HG03139 (cell line): Measurements from ENCODE around the gene GPER1.
"Not testable (repeated sequence)": the region's sequence is repeated elsewhere in the genome, so short reads cannot be mapped to it uniquely, and the experiment has no call there.

ENCODE experiments used
- ATAC-seq: cut with Tn5 transposase; IDR thresholded peaks from one replicate; pipeline ENCODE4 v1.9.1; 2021; ENCODE audit not compliant: unreplicated experiment

GPER1 gene

DNA sequence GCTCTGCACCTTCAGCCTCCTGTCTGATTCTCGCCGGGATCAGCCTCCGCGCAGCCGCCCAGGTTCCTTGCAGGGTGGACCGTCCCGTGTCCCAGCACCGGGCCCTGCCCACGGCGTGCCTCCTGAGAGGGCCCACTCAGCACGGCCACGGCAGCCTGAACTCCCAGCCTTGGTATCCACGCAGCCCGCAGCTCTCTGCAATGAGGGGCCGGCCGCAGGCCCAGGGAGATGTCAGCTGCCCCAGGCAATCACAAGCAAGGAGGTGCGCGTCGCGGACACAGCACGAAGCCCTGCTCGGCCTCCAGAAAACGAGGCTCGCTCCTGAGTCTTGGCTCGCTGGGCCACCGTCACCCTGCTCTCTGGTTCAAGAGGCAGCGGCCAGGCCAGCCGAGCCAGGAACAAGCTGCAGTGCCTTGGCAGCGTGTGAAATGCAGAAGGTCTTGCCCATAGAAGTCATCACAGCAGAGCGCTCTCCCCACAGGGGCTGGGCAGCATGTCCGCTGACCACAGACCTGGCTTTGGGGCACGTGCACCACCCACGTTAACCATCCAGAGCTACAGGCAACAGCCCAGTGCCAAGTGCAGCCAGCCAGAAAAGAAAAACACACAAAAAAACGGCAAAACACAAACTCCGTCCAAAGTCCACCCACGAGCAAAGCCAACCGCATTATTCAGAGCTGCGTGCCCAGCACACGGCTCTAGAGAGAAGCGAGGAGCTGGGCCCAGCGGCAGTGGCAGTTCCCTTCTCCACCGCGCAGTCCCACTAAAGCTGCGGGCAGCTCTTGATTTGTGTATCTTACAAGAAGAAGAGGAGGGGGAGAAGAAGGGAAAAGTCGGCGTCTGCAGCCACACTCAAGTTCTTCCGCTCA is 13.9 kb downstream of the GPER1 start:
- no peak for ATAC-seq

DNA sequence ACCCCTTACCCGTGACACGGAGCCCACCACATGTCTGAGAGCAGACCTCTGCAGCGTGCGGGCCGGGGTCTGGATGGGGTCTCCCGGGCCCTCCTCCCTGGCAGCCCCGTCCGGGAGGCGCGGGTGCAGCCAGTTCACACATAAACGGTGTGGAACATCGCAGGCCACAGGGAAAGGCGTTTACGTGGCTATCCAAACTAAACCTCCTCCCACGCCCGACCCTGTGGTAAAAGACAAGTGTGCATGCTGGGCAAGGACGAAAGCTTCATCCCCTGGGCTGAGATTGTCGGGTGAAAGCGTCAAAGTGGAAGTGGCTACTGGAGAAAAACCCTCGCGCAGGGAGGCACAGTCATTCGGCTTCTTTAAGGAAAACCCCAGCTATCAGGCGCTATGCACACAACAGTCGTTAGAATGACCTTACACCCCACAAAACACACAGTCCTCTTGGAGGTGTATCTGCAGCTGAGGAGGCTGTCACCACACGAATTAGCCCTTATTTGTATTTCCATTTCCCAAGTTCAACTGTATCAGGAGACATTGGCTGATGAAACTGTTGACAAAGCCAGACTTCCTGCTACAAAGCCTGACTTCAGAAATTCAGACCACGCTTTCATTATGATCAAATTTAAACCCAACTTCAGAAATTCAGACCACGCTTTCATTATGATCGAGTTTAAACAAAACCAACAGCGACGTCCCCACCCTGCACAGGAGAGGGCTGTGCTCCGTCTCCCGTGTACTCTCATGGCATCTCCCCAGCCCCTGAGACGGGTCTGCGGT is 15.3 kb downstream of the GPER1 start:
- no peak for ATAC-seq

DNA sequence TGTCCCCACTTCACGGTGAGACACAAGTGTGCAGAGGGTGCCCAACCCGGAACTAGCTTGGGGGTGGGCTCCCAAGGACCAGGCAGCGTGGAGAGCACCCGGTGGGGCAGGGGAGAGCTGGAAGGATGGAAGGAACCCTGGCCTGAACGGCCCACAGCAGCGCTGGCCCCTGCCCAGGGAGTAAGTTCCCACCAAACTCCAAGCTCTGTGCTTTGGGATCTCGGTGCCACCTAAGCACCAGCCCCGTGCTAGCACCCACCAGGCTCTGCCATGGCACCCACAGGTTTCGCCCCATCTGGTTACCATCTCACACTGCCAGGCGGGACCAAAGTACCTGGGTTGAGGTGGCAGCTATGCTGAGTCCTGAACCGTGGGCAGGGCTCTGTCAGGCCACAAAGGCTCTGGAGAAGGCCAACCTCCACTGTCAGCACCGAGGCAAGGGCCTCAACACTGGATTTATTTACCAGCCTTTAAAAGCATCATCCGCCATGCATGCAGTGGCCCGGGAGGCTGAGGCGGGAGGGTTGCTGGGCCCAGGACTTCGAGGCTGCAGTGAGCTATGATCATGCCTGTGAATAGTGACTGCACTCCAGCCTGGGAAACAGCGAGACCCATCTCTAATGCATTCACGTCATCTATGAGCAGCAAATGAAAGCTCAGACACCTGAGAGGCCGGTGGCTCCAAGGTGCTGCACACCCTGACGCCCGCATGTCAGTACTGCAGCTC is 16.0 kb downstream of the GPER1 start:
- no peak for ATAC-seq

DNA sequence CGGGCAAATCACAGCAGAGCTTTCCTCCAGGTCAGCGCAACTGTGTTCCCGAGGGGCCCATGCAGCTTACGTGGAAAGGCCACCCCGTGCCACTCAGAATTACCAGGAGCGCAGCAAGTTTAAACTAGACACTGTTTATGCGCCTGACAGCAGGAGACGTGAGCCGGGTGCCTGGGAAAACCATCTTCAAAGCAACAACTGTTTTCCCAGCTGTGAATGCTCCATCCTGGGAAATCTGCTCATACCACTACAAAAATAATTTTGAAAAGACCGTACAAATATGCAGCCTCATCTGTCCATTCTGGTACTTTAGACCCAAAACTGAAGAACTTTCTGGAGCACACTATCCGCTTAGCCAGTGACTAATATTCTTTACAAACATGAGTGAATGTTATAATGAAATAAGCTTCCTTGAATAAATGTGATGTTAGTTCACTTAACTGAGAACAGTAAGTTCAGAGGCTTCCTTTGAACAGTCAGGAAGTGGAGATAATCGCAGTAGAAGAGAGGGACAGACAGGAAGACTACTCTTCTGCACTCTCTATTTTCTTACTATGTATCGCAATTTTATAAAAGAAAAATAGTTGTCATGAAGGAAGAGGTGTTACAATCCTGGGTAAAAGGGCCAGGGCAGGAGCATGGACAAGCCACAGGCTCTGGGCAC is 16.7 kb downstream of the GPER1 start:
- ATAC-seq = no peak

DNA sequence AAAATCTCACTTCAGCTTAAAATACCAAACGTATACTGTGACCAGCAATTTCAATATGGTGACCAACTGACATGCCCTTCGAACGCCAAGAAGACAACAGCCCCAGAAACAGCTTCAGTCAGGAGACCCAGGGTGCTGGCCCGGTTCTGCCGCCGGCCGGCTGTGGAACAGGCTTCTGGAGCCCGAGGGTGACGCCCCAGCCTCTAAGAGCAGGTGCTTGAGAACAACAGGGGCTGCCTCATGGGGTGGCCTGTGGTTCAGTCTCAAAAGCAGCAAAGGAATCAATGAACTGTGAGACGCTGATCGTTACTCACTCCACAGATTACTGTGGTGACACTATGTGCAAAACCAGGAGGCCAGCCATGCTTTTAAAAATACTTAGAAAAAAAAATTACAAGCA is 17.3 kb downstream of the GPER1 start:
- ATAC-seq = no peak

DNA sequence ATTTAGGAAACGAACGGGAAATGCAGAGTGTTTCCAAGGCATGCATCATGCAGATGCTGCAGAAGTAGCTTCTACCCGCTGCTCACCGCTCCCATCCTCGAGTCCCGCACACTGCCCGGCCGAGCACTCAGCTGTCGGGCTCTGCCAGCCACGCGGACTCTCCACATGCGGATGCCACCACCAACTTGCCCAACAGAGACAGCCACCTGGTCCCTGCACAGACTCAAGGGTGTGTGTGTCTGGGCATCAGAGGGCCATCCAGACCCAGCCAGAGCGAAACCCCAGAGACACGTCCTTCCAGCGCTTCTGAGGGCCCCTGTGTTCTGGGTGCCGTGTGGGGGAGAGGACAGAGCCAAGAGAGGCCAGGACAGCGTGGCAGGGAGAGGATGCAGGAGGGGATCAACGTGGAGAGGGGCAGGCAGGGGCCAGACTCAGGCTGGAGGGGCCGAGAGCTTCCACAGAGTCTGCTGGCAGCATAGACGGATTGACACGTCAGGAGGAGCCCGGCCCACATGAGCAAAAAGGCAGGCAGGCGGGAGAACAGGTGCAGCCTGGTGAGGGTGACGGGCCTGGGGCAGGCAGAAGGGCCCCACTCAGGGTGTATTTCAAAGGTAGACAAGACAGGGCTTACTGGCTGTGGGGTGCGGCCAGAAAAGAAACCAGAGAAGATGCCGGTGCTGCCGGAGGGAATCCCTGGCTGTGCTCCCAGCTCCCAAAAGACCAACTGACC is 18.3 kb downstream of the GPER1 start:
- no peak for ATAC-seq

DNA sequence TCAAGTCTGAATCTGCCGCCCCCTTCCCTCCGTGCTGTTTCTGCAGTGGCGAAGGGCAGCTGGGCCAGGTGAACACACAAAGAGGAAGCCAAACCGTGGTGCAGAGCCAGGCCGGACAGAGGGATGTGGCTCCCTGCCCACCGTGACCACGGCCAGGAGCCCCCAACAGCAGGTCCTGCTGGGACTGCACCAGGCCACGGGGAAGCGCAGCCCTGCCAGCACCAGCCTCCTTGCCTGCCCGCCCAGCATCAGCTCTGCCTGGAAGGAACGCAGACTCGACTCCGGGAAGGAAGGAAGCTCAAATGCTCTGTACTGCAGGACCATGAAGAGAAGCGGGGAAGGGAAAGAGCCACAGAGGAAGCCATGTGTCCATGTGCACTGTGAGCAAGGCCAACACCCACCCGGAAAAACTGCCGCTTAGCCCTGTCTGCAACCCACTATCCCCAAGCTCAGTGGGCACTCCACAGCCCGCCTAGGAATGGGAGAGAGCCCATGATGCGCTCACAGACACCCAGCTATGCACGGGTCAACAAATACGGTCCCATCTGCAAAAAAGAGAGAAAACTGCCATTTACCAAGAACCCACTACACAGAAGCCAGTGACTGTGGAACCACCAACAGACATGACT is 19.0 kb downstream of the GPER1 start:
- ATAC-seq = no peak

DNA sequence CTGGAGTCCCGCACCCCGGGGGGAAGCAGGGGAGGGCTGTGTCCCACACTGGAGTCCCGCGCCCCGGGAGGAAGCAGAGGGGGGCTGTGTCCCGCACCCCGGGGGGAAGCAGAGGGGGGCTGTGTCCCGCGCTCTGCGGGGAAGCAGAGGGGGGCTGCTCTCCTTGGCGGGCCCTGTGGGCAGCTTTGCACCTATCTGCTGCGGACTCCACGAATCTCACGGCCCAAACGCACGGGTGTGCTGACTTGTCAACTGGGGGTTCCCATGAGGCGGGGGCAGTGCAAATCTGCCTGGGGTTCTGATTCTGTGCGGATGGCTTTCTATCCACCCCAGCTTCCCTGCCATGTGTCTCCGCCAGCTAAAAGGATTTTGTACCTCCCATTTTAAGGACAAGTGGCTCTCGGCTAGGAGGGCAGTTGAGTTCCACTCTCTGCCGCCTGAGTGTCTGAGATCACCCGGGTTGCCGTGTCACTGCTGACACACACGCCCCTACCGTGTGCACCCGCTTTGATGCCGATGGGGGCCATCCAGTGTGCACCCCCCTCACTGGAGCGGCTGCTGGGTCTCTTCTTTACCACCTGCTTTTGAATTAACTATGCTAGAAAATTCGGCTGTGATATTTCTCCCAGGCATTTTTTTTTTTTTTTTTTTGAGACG is 20.5 kb downstream of the GPER1 start:
- no peak for ATAC-seq

DNA sequence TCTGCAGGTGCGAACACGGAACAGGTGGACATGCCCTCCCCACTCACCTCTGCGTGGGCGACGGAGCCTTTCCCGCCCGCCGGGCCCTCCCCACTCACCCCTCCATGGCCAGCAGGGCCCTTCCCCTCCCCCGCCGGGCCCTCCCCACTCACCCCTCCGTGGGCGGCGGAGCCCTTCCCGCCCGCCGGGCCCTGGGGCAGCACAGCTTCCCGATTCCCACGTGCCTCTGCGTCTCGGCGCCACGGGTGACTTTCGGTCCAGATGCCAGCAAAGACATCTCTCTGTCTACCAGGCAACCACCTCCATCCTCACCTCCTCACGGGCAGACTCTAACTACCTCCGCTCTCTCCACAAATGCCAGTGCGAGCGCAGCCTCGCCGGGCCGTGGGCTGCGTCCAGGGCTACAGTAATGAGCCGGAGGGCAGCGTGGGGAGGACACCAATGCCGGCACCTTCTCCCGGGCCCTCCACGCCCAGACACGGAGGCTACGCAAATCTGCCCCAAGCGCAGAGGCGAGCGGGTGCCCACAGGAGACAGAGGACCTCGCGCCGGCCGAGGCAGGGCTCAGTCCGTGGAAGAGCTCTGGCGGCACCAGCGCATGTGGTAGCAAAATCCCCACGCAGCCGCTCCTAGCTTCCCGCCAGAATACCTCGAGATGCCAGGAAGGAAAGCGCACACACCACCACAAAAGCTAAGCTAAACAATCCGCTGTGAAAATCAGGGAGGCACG is 21.8 kb downstream of the GPER1 start:
- no peak for ATAC-seq

DNA sequence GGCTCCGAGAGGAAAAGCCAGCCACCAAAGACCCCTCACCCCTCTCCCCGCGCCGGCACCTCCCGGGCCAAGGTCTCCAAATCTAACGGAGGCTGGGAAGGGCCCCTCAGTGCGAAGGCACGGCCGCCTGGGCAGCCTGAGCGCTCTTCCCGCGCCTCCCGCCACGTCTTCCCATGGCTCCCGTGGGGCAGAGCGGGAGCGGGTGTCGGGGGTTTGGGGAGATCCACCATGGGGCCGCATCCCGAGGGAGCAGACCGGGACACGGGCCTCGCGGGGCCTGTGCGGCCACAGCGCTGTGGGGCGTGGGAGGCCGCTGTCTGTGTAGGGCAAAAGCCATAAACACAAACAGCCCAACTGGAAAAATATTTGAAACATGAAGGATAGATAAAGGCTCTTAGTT is 22.4 kb downstream of the GPER1 start:
- ATAC-seq = no peak

DNA sequence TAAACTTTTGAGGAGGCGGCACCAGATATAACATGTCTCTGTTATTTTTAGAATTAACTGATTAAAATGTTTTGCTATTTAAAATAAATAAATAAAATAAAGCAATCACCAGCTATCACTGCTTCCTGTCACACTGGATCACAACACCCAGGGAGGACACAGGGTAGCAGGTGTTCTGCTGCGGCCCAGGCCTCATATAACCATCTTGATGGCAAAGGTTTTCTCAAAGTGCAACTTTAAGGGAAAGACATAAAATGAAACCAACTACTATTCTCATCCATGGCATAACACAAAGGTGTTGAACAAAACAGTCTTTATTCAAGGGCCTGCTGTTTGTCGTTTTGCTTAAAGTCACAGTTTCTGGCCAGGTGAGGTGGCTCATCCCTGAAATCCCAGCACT is 23.2 kb downstream of the GPER1 start:
- ATAC-seq = no peak

DNA sequence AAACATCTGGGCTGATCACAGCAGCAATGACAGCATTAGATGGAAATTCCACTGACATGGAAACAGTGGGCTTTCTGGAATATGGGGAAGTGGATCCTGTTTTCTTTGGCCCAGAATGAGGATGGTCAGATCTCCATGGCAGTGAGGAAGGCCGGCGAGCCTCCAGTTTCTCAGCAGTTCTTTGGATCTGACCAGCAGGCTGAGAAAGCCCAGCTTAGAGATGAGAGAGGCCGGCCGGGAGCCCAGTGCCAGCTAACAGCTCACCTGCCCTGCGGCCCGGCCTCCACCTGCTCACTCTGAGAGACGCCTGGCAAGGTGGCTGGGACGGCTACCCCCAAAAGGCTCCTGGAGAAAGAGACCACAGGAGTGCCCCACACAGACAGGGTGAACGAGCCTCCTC is 24.2 kb downstream of the GPER1 start:
- no peak for ATAC-seq

DNA sequence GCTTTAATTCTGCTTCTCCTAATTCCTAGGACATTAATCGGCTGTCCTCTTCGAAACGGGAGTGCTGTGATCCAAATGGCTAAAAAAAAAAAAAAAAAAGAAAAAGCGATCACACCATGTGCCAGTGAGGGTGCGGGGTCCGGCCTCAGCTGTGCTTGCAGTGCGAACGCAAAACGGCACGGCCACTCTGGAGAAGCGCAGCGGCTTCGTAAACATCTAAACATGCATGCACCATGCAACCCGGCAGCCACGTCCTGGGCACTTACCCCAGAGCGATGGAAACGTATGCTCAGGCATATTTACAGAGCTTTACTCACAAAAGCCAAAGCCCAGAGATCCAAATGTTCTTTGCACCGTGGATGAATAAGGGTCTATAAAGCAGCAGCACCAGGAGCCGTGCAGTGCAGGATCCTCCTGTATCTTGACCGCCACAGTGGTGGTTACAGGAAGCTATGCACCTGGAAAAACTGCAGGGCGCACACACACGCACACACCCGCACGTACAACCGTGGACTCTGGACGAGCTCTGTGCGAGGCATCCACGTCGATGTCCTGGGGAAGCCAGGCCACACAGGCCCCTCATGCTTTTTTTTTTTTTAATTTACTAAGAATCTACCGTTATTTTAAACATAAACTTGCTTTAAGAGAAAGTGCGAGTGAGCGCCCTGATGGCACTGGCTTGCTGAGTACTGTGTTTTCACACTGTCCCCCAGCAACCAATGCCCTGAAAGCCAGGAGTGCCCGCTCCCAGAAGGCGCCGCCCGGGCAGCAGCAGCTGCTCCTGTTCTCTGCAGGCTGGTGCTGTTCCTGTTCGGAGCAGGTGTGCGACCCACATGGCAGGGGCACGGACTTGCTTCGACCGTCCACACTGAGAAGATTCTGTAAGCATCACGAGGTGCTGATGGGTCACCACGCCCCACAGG is 25.0 kb downstream of the GPER1 start:
- no peak for ATAC-seq

DNA sequence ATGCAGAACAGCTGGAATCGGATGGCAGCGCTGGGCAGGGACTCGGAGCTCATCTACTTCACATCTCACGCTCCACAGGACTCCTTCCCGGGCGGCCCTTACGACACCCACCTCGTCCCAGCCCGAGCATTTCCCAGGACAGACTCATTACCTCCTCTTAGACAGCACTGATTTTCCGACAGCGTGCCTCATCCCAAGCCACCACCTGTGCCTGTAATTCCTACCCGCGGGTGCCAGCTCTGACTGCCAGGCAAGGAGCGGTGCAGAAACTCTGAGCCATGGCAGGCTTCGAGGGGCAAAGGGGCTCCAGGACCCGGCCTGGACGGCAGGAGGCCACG is 25.6 kb downstream of the GPER1 start:
- ATAC-seq = no peak

DNA sequence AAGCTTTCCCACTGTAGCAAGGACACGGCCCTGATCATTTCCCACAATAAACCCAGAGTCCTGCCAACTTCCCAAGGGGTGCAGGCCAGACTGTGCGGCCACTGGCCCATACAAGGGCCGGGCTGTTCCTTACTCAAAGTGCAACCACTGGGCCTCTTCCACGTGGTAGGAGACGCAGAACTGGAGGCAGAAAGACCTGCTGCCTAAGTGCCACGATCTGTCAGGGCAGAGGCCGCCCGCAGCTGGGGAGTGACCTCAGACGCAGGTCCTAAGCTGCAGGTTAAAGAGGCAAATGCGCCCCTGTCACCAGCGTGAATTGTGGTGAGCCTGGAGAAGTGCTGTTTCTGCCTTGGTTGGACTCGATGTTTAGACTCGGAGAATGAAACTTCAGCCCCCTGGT is 26.2 kb downstream of the GPER1 start:
- no peak for ATAC-seq

DNA sequence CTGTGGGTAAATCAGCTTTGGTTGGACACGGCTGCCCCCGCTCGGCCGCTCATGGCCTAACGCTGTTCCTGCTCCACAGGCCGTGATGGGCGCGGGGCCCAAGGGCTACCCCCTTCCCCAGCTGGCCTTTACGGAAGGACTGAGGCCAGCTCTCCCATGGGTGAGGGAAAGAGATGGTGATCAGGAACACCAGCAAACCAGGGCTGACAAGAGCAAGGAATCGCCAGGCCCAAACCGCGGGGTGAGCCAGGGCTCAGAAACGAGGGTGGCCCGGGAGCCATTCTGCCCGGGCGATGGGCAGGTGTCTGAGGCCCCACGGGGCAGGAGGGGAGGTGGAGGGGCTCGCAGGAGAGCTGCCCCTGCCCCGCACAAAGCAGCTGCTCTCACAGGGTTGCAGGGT is 26.6 kb downstream of the GPER1 start:
- no peak for ATAC-seq

DNA sequence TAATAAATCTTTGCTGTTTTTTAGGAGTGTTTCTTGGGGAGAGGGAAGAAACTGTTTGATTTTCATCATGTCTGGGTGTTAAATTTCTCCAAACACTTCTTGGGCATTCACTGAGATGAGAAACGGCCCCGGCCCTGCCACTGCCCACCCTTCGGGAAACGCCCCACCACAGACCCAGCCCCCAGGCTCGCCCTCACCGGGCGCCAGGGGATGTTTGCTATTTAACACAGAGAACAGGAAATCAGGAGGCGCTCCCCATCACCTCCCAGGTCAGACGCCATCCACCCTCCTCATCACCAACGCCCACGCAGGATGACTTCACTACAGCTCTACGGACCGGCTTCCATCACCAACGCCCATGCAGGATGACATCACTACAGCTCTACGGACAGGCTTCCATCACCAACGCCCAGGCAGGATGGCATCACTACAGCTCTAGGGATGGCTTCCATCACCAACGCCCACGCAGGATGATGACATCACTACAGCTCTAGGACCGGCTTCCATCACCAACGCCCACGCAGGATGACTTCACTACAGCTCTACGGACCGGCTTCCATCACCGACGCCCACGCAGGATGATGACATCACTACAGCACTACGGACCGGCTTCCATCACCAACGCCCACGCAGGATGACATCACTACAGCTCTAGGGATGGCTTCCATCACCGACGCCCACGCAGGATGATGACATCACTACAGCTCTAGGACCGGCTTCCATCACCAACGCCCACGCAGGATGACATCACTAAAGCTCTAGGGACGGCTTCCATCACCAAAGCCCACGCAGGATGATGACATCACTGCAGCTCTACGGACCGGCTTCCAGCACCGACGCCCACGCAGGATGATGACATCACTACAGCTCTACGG is 27.5 kb downstream of the GPER1 start:
- not testable (repeated sequence) for ATAC-seq
